ENCODE results near the gene EIF3A.

Gene EIF3A

GRCh38 chr10:119001717-119002500, 78.7 kb downstream of the EIF3A start:
- no peak for DNase-seq

GRCh38 chr10:118998183-118998582, 82.4 kb downstream of the EIF3A start:
- no peak for DNase-seq

DNA sequence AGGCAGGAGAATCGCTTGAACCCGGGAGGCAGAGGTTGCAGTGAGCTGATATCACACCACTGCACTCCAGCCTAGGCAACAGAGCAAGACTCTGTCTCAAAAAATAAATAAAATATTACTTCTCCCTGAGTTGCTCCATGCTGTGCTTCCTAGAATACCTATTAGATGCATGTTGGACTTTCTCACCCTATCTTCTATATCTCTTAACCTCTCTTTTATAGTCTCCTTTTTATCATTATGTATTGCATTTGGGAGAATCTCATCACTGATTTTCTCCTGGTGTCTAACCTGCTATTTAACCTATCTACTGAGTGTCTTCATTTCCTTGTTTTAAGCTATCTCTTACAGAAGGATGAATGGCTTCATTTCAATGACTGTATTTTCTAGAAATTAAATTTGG, 83.2 kb downstream of the EIF3A start:
- DNase-seq, result no peak

DNA sequence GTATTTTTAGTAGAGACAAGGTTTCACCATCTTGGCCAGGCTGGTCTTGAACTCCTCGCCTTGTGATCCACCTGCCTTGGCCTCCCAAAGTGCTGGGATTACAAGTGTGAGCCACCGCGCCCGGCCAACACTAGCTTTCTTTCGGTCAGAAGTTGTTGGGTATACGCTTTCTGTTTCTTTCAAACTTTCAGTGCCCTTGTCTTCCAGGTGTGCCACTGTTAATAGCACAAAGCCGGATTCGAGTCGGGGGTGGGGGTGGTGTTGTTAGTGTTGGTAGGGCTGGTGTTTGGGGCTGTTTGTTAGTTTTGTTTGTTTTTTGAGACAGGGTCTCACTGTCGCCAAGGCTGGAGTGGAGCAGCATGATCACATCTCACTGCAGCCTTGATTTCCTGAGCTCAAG, 84.9 kb downstream of the EIF3A start:
- DNase-seq, result no peak

DNA sequence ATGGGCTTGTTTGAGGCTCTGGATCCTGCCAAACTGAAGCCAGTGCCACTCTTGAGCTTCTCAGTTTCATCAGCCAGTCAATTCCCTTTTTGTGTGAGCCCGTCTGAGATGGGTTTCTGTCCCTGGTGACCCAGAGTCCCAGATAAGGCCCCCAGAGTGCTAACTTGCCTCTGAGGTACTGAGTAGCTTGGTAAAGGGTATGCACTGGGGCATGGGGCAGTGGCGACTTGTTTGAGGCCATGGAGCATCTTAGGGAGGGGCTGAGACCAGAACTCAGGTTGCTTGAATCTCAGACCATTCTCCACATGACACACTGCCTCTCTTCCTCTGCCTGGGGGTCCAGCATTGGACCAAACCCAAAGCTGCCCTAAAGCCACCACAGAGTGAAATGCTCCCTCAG, 86.3 kb downstream of the EIF3A start:
- no peak for DNase-seq

DNA sequence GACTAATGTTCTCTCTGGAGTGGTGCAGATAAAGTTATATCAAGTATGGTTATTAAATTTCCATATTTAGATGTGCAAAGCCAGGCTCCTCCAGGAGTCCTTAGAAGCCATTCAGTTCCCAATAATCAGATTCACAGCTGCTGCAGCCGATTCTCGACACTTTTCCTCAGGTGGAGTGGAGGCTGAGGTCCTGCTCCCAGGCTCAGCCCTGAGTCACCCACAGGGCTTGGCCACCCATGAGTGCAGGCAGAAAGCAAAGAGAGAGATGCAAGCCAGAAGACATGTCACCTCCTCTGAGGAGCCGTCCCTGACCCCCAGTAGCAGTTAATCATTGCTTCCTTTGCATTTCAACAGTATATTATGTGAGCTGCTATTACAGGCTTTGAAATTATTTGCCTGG, 87.4 kb downstream of the EIF3A start:
- no peak for DNase-seq

DNA sequence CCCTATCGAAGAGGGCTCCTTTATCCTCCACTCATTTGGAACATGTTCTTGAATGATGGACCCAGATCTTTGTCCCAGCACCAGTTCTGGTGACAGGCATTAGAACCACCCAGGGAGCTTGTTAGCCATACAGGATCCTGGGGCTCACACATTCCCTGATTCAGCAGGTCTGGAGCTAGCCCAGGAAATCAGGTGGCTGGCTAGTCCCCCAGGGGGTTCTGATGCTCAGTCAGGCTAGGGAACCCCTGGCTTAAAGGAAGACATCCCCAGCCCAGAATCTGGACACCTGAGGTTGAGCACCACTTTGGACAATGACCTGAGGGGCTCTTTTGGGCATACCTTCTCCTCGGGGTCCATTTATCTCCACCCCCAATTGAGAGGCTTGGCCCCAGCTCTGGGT, 88.1 kb downstream of the EIF3A start:
- DNase-seq, result no peak

- no peak for DNase-seq
Measured at GRCh38 chr10:118990326-118990725, 90.3 kb downstream of the EIF3A start.

- no peak for DNase-seq
Measured at GRCh38 chr10:118986815-118987790, 93.5 kb downstream of the EIF3A start.

GRCh38 chr10:118985576-118985975, 95.0 kb downstream of the EIF3A start:
- no peak for DNase-seq

All from CD4-positive, alpha-beta T cell treated with Interleukin-4 for 1 hour (primary cell).